Erythroblast (primary cell): ENCODE measurements around the gene CRP.
"Not testable (repeated sequence)": the region's sequence is repeated elsewhere in the genome, so short reads cannot be mapped to it uniquely, and the experiment has no call there.

Source experiments
- DNase-seq, 2 experiments: peaks; one replicate each; lab custom pipeline; 2025; lab: John Stamatoyannopoulos, UW
- GATA1 ChIP-seq: IDR thresholded peaks from 2 replicates; pipeline ENCODE4 v1.6.1; 2011; ENCODE audit warnings: low read depth, mild to moderate bottlenecking, control low read depth, low read length, moderate library complexity
- POLR2A ChIP-seq: IDR thresholded peaks from 2 replicates; pipeline ENCODE4 v1.6.1; 2011; ENCODE audit warnings: mild to moderate bottlenecking, low read length

CRP gene

DNA sequence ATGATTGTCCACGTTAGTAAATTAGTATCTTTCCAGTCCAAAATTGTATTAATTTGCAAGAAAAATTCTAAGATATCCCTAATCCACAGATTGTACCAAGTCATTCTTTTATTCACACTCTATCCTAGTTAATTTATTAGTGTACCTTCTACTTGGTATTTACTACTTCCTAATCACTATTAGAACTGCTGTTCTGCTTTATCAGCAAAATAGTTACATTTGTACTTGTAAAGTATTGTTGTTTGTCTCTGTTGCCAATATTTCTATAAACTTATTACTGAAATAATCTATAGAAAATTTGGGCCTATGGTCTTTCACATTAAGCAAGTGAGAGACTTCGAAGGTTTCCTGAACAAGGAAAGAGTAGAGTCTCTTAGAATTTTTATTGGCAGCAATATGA is 5.6 kb upstream of the CRP start:
- no peak for DNase-seq
- TF ChIP-seq GATA1, result no peak
- no peak for TF ChIP-seq POLR2A

DNA sequence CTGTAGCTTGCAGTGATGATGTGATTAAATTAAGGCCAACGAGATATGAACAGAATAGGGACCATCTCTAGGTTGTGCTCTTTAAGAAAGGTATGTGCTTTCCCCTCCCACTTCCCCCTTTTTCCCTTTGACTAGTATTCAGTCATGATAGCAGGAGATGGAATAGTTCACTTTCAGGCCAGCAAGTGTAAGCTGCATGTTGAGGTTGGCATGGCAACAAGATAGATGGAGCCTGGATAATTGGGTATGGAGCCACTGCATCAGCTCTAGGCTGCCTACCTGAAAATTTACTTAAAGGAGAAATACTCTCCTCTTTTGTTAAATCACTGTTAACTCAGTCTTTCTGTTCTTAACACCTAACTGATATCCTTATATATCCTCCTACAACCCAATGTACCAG is 1.5 kb upstream of the CRP start:
- TF ChIP-seq POLR2A, result no peak
- no peak for TF ChIP-seq GATA1
- DNase-seq, result no peak

DNA sequence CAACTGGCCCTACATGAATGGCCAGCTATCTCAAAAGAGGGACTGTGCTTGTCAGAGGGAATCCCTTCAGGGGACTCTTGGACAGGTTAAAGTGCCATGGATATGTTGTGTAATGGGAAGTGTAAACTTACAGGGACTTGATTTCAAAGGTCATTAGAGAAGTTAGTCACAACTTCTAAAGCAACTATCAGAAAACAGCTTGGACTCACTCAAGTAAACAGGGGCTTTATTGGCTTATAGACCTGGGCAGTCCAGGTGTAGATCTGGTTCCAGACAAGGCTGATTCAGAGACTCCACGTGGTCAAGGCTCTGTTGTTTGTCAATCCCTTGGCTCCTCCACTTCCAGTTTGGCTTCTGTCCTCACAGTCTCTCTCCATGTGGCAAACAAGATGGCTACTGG is 2.3 kb downstream of the CRP start:
- DNase-seq, result no peak
- TF ChIP-seq GATA1 (no peak), POLR2A (no peak)

DNA sequence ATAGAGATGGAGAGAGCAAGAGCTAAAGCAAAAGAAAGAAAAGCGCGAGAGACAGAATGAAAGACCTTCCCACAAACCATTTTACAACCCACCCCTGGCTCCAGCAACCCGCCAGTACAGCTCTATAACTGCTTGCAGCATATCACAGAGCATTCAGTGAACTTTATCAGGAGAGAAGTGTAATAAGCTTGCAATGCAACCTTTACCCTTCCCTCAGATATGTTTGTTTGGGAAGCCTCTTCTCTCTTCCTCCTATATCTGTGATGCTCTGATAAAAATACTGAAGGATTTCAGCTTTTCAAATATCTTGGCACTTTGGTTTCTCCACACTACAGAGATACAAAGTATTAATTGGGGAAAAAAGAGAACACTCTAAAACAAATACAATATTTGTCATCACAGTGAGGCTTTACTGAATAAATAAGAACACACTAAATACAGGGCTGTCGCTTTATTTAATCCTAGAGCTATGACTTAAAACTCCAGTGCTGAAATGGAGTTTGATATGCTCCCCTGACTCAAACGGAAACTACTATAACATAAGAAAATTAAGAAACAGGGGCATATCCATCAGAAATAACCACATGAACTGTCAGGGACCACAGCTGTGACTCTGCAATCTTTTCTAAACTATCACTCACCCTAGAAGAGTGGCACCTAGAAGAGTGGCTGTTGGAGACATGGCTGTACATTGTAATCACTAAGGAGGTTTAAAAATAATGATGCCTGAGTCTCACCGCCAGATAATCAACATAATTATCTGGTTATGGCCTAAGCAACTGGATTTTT is 6.7 kb downstream of the CRP start:
- no peak for DNase-seq
- TF ChIP-seq GATA1 (no peak), POLR2A (no peak)

DNA sequence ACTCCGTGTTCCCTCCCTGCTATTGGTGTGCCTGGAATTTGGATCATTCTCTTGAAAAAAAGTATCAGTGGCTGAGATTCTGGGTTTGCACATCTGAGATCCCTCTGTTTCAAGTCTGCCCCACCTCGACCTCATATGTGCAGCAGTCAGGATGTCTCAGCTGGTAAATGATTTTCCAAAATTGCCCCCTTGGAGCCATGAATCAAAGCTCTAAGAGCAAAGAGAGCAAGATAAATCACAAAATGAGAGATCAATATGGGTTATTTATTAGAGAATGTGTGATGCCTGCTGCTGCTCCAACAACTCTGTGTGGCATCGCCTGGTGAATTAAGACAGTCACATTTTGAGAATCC is 8.5 kb downstream of the CRP start:
- TF ChIP-seq POLR2A, result no peak
- TF ChIP-seq GATA1, result no peak
- no peak for DNase-seq

DNA sequence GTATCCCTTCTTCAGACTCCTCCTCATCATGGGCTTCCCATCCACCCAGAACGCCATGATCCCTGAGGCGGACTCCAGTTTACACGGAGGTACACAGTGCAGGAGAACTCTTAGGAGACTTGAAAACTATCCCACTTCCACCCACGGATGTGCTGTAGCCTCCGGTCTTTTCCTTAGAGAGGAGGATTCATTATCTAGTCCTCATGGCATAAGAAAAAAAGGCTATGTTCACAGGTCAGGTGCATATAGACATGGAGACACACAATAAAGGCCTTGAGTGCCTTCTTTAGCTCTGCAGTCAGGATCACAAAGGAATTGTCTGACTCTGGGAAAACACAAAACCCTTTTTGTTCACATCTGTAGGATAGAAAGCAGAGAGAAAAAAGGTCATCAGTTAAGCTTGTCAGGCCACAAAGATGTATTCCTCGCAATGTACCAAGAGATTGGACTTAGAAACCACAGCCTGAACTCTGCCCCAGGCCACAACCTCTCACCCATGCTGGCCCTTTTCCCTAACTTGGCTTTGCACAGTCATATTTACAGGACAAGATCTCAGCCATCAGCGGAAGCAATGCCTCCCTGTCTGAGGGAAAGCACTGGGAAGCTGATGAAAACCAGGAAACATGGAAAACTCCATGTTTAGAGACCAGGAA is 9.0 kb downstream of the CRP start:
- DNase-seq, result no peak
- TF ChIP-seq GATA1 (no peak), POLR2A (no peak)

DNA sequence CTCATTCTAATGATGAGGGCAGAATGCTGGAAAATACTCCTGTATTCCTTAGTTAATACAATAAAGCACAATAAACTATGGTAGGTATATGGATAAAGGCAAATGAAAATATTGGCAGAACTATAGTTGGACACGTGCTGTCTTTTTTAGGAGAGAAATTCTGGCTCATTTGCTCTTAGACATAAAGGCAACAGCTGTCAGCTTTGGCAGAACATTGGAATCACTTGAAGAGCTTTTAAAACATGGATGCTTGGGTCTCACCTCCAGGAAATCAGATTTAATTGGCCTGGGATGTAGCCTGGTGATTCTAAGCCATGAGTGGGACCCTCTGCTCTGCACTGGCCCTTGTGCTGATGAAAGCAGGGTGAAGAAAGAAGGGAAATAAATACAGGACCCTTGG is 9.9 kb downstream of the CRP start:
- no peak for DNase-seq
- TF ChIP-seq GATA1, result no peak
- TF ChIP-seq POLR2A, result no peak

DNA sequence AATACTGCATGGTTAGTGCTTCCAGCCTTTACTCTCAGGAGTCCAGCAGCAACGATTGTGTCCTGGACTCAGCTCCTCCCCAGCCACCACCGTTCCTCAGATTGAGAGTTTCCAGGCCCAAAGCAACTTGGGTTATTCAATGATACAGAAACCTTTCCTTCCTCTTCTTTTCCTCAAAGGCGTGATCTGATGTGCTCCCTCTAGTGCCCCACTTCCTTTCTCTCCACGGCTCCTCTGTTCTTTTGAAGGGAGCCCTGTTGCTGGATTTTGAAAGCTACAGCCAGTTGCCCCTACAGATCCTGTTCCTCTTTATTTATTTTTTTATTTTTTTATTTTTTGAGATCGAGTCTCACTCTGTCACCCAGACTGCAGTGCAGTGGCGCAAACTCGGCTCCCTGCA is 14.1 kb downstream of the CRP start:
- no peak for DNase-seq
- TF ChIP-seq GATA1 (no peak), POLR2A (no peak)

DNA sequence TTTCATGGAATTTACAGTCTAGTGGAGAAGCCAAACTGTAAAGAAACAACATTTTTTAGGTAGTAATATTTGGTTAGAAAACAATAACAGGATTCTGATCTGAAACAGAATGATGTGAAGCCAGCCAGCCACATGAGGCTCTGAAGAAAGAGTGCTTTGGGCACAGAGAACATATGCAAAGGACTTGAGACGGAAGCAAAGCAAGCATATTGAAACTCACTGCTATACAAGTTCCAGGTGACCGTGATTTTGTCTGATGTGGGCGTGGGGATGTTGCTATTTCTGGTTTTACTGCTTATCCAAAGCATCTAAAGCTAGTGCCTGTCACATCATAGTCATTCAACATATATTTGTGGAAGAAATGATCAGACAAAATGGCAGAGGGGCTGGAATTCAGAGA is 14.7 kb downstream of the CRP start:
- DNase-seq, result no peak
- TF ChIP-seq POLR2A, result no peak
- TF ChIP-seq GATA1, result no peak

DNA sequence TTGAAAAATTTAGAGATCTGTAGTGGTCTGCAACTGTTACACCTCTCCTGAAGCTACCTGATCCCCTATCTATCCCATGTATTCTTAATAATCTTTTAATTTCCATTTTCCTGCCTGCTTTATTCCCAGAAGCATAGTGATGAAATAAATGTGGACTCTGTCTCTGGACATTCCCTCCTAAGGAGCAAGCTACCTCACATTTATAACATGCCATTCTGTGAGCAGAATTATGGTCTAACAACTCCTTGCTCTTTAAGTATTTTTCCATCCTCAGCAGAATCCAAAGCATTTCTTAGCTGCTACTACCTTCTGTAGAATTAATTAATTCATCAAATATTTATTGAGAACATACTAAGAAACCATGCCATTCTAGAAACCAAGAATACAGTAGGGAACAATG is 15.1 kb downstream of the CRP start:
- TF ChIP-seq POLR2A (no peak), GATA1 (no peak)
- DNase-seq, result no peak

DNA sequence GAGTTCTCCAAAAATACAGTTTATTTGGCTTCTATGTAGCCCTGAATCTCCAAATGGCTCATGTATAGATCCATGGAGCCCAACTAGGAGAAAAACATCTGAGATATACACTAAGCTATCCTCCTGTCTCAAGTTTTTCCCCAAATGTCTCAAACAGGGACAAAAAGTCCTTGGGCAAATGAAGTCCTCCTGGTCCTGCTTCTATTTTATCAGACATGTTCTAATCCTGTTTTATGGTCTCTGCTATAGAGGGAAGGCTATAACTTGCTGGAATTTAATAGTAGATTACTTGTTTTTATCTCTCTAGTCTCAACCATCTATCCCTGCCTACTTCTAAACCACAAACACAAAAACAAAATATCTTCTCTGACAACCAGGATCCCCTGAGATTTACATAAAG is 26.9 kb downstream of the CRP start:
- TF ChIP-seq POLR2A (no peak), GATA1 (no peak)

DNA sequence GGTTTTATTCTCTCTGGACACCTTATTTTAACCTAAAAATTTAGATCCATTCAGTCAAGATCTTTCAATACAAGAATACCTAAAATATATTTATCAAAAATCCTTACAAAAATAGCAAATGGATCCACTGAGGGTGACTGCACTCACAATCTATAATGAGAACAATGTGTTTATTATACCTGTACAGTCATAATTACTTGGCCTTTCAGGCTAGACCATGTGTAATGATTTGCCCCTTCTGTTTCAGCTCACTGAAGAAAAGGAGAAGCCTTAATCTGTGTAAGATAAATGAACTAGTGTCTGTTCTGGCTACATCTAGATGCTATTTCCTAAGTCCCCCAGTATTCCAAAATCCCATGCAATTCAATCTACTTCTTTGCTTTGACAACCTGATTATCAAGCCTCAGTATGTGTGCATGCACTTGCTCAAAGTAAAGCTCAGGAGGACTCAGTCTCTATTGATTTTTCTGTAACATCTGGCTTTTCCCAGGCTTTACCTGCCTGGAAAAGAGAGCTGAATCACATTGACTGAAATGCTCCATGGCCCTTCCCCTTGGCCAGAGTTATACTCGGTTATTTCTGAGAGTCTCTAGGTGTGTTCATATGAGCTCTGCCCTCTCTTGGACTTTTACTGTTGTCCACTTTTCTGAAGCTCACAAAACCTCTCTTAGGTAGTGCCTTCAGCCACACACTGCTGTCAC is 27.6 kb downstream of the CRP start:
- no peak for DNase-seq
- TF ChIP-seq GATA1 (no peak), POLR2A (no peak)

More for the DNA sequence above, 26.9 kb downstream of the CRP start:
- DNase-seq, result no peak

DNA sequence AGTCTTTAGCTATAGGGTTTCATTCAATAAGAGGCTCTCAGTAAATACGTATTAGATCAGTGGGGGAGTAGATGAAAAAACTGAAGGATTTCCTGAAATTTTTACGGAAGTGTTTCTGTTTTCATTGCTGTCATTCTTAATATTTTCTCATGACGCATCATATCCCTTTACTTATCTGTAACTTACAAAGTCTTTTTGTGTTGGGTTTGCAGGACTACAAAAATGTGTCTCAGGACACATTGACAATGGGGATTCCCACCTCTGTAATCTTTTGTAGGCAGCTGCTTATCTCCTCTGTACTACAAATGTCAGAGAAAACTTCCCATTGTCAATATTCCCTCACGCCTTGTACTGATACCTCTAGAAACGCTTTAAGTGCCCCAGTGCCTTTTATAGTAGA is 35.5 kb downstream of the CRP start:
- no peak for DNase-seq
- TF ChIP-seq GATA1 (no peak), POLR2A (no peak)

DNA sequence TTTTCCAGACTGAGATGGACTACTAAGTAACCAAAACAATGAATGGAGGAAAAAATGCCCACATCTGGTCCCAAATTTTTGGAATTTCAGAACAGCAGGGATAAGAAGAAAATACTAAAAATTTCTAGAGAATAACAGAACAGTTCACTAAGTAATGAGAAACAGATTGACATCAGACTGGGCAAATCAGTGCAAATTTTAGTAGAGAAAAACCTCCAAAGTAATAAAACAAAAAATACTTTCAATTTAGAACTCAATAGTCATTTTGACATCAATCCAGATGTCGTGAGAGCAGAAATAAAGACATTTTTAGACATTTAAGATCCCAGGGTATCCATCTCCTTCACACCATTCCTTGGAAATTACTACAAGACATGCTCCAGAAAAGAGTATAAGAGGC is 39.3 kb downstream of the CRP start:
- TF ChIP-seq GATA1, result no peak
- TF ChIP-seq POLR2A, result no peak
- no peak for DNase-seq

DNA sequence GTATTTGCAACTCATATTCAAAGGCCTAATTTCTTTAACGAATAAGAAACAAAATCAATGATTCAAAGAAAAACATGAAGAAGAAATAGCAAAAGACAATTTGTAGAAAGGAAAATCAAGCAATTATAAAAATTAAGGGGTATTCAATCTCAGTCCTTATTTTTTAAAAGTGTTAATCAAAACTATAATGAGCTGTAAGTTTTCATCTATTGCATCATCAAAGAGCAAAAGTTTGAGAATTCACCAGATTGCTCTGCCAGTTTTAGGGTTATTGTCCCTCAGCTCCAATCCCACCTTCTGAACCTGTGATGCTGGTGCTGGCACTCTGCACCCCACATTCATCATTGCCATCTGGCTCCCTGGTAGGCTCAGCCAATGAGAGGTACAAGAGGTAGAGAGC is 42.0 kb downstream of the CRP start:
- DNase-seq, result not testable (repeated sequence)
